HepG2 (cell line): ENCODE data around the gene IL1RAP. TPM values are rescaled to one million over a fixed set of nuclear protein-coding genes. Genes with fewer than 3 reads are reported as not detected.

ENCODE experiments used
- ATAC-seq: fragments of 200-7000 bp; cut with Tn5 transposase; 3 replicates; pipeline ENCODE4 v1.9.1; 2020; ENCODE audit warnings: mild to moderate bottlenecking, moderate library complexity
- BruUV-seq: library from RNA; stranded (reverse); fragments of 400-500 nt; replicated peaks from 2 replicates; lab custom pipeline; 2021; lab: Mats Ljungman, UMichigan
- CTCF ChIA-PET: fragments of 300-600 bp; formaldehyde crosslinking; extraction: SDS; loops from one replicate; lab custom pipeline; 2021; ENCODE audit warnings: low total read pairs, inconsistent platforms, low intra/inter-chr PET ratio; lab: Yijun Ruan, JAX
- POLR2A ChIA-PET: fragments of 350-600 bp; sonication (Branson Sonifier 250); formaldehyde crosslinking; loops from one replicate; lab custom pipeline; 2020; ENCODE audit warnings: antibody characterized with exemption, inconsistent platforms; lab: Yijun Ruan, JAX
- DNase-seq: peaks from one replicate; pipeline ENCODE4 v3.0.0-alpha.2; 2015; ENCODE audit warnings: low spot score
- FAIRE-seq: peaks from 3 replicates; lab custom pipeline; 2011; peaks lifted over from hg19 to GRCh38; lab: Jason Lieb, UNC
- H2AFZ ChIP-seq: one replicate; pipeline ENCODE4 v1.6.1; 2011; ENCODE audit warnings: low read length, inconsistent platforms
- H3K27ac ChIP-seq: fragments of 300-600 bp; 3 replicates; pipeline ENCODE4 v1.8.0; 2011; ENCODE audit warnings: mixed run types, mild to moderate bottlenecking, mixed read lengths, low read length, inconsistent platforms; ENCODE audit not compliant: insufficient read depth; ENCODE audit errors: extremely low read length
- H3K27me3 ChIP-seq, 2 experiments: fragments of 200-600 bp in 1 of 2; 2 replicates in 1 of 2; 3 replicates in 1 of 2; pipeline versions ENCODE4 v1.6.0 to v1.8.0; 2011; ENCODE audit warnings: low read length in 2 of 2, mild to moderate bottlenecking in 2 of 2, moderate library complexity in 2 of 2, inconsistent platforms in 1 of 2; ENCODE audit not compliant: insufficient read depth in 2 of 2, control insufficient read depth in 1 of 2
- H3K36me3 ChIP-seq, 2 experiments: fragments of 200-600 bp in 1 of 2; replicated peaks in 1 of 2; 2 replicates in 1 of 2; 3 replicates in 1 of 2; pipeline versions ENCODE4 v1.5.1 to v1.8.0; 2011; ENCODE audit warnings: low read length in 2 of 2, inconsistent platforms in 1 of 2; ENCODE audit not compliant: insufficient read depth in 2 of 2, control insufficient read depth in 1 of 2
- H3K4me1 ChIP-seq: 2 replicates; pipeline ENCODE4 v1.5.1; 2012; ENCODE audit warnings: low read length, inconsistent platforms; ENCODE audit not compliant: insufficient read depth
- H3K4me2 ChIP-seq: 2 replicates; pipeline ENCODE4 v1.6.0; 2011; ENCODE audit warnings: low read depth, low read length, inconsistent platforms
- H3K4me3 ChIP-seq, 3 experiments: fragments of 200-600 bp in 1 of 3; sonication (generic), shearing (Covaris generic) in 1 of 3; replicated peaks in 1 of 3; 2 replicates each; pipeline ENCODE4 v1.5.1; 2011 to 2016; ENCODE audit warnings: low read length in 3 of 3, inconsistent platforms in 2 of 3, low read depth in 2 of 3, mild to moderate bottlenecking in 2 of 3, control low read depth in 1 of 3, mixed read lengths in 1 of 3; ENCODE audit not compliant: insufficient read depth in 1 of 3
- H3K79me2 ChIP-seq: one replicate; pipeline ENCODE4 v1.6.1; 2011; ENCODE audit warnings: low read length, inconsistent platforms; ENCODE audit not compliant: insufficient read depth
- H3K9ac ChIP-seq: 2 replicates; pipeline ENCODE4 v1.6.0; 2011; ENCODE audit warnings: mild to moderate bottlenecking, low read depth, low read length, inconsistent platforms; ENCODE audit not compliant: insufficient read depth
- H3K9me3 ChIP-seq: 2 replicates; pipeline ENCODE4 v1.5.1; 2012; ENCODE audit warnings: mild to moderate bottlenecking, low read length
- H4K20me1 ChIP-seq: 2 replicates; pipeline ENCODE4 v1.6.0; 2011; ENCODE audit warnings: inconsistent platforms, mild to moderate bottlenecking, low read length, moderate library complexity; ENCODE audit not compliant: insufficient read depth
- CSRNP1 ChIP-seq: sonication (generic); formaldehyde crosslinking; IDR thresholded peaks from 2 replicates; pipeline ENCODE4 v1.8.1; 2023; ENCODE audit warnings: mild to moderate bottlenecking, missing genetic modification reagents
- HMGXB4 ChIP-seq, 2 experiments: sonication (generic) in 1 of 2; formaldehyde crosslinking in 1 of 2; IDR thresholded peaks; 2 replicates each; pipeline versions ENCODE4 v1.4.0 to v1.6.1; 2018 to 2020; ENCODE audit warnings: missing genetic modification reagents in 2 of 2, borderline replicate concordance in 1 of 2, low read depth in 1 of 2, mild to moderate bottlenecking in 1 of 2, missing biosample characterization in 1 of 2
- KMT2B ChIP-seq: IDR thresholded peaks from 2 replicates; pipeline ENCODE4 v1.6.1; 2016; ENCODE audit warnings: missing genetic modification reagents, missing compliant biosample characterization
- NR2F1 ChIP-seq, 2 experiments: fragments of 450-650 bp in 1 of 2; formaldehyde crosslinking in 1 of 2; IDR thresholded peaks; 2 replicates each; pipeline versions ENCODE4 v1.5.0 to v1.6.1; 2016 to 2020; ENCODE audit warnings: mild to moderate bottlenecking in 1 of 2, missing compliant biosample characterization in 1 of 2, missing genetic modification reagents in 1 of 2, moderate library complexity in 1 of 2
- PRMT3 ChIP-seq: sonication (generic); formaldehyde crosslinking; IDR thresholded peaks from 2 replicates; pipeline ENCODE4 v1.8.1; 2022; ENCODE audit warnings: low read depth, mild to moderate bottlenecking, moderate library complexity, missing genetic modification reagents, borderline replicate concordance
- ZNF724P ChIP-seq: sonication (generic); formaldehyde crosslinking; IDR thresholded peaks from 2 replicates; pipeline ENCODE4 v1.8.0; 2022; ENCODE audit warnings: missing genetic modification reagents, borderline replicate concordance
- in situ Hi-C: cut with HindIII; loops from 2 replicates; pipeline ENCODE4 v1.10.0; 2017; ENCODE audit warnings: low pct_unique_long_range_greater_than_20kb; ENCODE audit not compliant: extremely low pct_ligation_motif_present
- intact Hi-C: fragments of 100-400 bp; cut with micrococcal nuclease; formaldehyde crosslinking; loops from one replicate; pipeline ENCODE4 v1.10.0; 2022; ENCODE audit not compliant: unreplicated experiment
- polyA plus RNA-seq, 8 experiments: library from polyadenylated mRNA; depleted of rRNA in 3 of 8; stranded (reverse) in 7 of 8; unstranded in 1 of 8; fragments of >200 nt; fragmentation: Illumina TruSeq in 4 of 8; extraction: Trizol in 4 of 8; gene quantifications; 2 replicates each; pipeline versions ENCODE4 v1.2.1 to v1.2.3, GENCODE V29; 2011 to 2016; ENCODE audit warnings: low read depth in 4 of 8, missing spikeins in 1 of 8, mixed read lengths in 1 of 8; ENCODE audit not compliant: insufficient read depth in 1 of 8
- total RNA-seq, 5 experiments: library from RNA; depleted of rRNA; stranded (reverse); fragments of >200 nt; fragmentation: Illumina TruSeq; extraction: Trizol; gene quantifications; 2 replicates each; pipeline ENCODE4 v1.2.3, GENCODE V29; 2016; ENCODE audit warnings: low read depth in 1 of 5

IL1RAP gene
- total and polyA plus RNA-seq, 2 of the 13 experiments (the other 11 are each of a cell fraction or from before 2014, with no cell fraction given), result 18.3 to 54.9 TPM

GRCh38 chr3:190494907-190495306 is 19.0 kb upstream of the IL1RAP start:
- no TSS peak for BruUV-seq
- H3K27me3 ChIP-seq, result peaks cover 0 to 9% of the 10 kb centered on the region in 2 experiments; a peak in 2 of 5 replicates
- no peaks in the 10 kb centered on the region for H3K4me1 ChIP-seq
- TF ChIP-seq KMT2B (no peak), NR2F1 (CRISPR knock-in tag; IDR thresholded peaks at IDR 0.05) (no peak), PRMT3 (no peak), CSRNP1 (no peak), HMGXB4 (CRISPR knock-in tag; IDR thresholded peaks at IDR 0.05; ENCODE audit: borderline replicate concordance in 1 of 2, low read depth in 1 of 2) (no peak), ZNF724P (CRISPR knock-in tag) (no peak)
- no peak overlapping the region for H3K4me3 ChIP-seq
- no peak for DNase-seq
- ChIA-PET POLR2A (no interaction called here), CTCF (no interaction called here)
- H3K79me2 ChIP-seq, result no peaks in the 10 kb centered on the region
- no peak for ATAC-seq
- no peaks in the 10 kb centered on the region for H4K20me1 ChIP-seq
- no peak overlapping the region for H2AFZ ChIP-seq
- H3K9me3 ChIP-seq, result no peaks in the 10 kb centered on the region
- H3K4me2 ChIP-seq, result no peak overlapping the region
- intact Hi-C loops, result no loop called here
- no peak overlapping the region for H3K9ac ChIP-seq
- no peak for FAIRE-seq
- no peaks in the 10 kb centered on the region for H3K36me3 ChIP-seq
- no peak overlapping the region for H3K27ac ChIP-seq
- in situ Hi-C loops, result no loop called here
